Mesodermal cell (in vitro differentiated cells): ENCODE results near the gene FOXL1.
A peak's percentile ranks its signal among the peaks of the same experiment; 100 is the strongest.

Source experiments
- H3K27ac ChIP-seq: 2 replicates; pipeline ENCODE4 v1.7.0; 2013; ENCODE audit warnings: mild to moderate bottlenecking, low read depth, low read length, moderate library complexity; ENCODE audit not compliant: severe bottlenecking
- H3K36me3 ChIP-seq: 2 replicates; pipeline ENCODE4 v1.7.1; 2013; ENCODE audit warnings: mild to moderate bottlenecking, low read length, moderate library complexity; ENCODE audit not compliant: control insufficient read depth, insufficient read depth
- H3K4me1 ChIP-seq: one replicate; pipeline ENCODE4 v1.7.1; 2013; ENCODE audit warnings: mild to moderate bottlenecking, low read length; ENCODE audit not compliant: insufficient read depth, control insufficient read depth, poor library complexity, severe bottlenecking
- H3K4me3 ChIP-seq: 2 replicates; pipeline ENCODE4 v1.7.0; 2013; ENCODE audit warnings: low read length, control low read depth, mild to moderate bottlenecking; ENCODE audit not compliant: insufficient read depth, poor library complexity, severe bottlenecking; ENCODE audit errors: extremely low read depth
- H3K9me3 ChIP-seq: 2 replicates; pipeline ENCODE4 v1.7.1; 2013; ENCODE audit warnings: mild to moderate bottlenecking, low read length, moderate library complexity; ENCODE audit not compliant: control insufficient read depth
- WGBS, 2 experiments: methylation state at CpG; one replicate each; pipeline ENCODE4 v1.1.5; 2013; ENCODE audit warnings: missing lambda C conversion rate in 2 of 2; ENCODE audit not compliant: insufficient coverage in 2 of 2; 5-methylcytosine and 5-hydroxymethylcytosine counted together

Gene FOXL1

DNA sequence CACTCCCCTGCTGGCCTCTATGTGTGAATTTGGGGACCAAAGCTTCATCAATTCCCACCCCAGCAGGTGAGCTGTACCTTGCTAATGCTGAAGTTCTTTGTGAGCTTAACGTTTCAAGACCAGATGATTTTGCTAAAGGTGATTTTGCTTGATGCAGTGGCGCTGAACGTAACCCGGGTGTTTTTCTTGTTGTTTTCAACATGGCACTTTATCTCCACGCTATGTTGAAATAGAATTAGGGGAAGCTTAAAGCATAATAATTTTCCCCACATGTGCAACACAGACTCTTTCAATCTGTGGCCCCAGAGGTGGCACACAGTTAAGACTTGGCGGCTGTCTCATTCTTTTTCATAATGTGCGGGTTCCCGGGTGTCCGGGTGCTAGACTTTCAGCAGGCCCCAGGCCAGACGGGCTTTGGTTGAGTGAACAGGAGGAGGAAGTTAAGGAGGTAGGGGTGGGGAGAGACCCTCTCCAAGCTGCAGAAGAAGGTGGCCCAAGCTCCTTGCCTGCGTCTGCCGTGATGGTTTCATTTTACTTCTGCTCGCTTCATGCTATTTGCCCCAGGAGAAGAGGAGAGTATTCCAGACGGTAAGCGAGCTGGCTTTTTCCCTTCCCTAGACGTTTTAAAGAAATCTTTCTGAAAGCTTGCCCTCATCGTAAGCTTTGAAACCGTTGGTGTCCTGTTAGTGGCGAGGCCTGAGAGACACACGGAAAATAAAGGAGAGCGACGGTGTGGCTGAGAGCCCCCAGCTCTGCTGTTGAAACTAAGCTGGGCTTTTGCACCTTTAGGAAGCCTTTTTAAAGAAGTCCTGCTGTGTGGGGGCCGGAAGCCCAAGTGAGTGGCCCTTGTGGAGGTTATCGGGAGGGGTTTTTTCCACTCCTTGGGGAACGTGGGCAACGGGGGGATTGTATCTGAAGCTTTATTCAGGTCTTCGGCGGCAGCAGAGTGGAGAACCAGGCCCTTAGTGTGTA lies 7.5 kb upstream of the FOXL1 start:
- H3K27ac ChIP-seq = no peak overlapping the region
- H3K4me1 ChIP-seq = peaks cover 28% of the 10 kb centered on the region
- WGBS, 2 experiments = 32 to 33% methylated on average over 18 to 19 of the region's 28 CpGs
- H3K4me3 ChIP-seq = peak overlapping the region; percentile 79
- peaks cover 23% of the 10 kb centered on the region for H3K36me3 ChIP-seq
- H3K9me3 ChIP-seq = no peaks in the 10 kb centered on the region

DNA sequence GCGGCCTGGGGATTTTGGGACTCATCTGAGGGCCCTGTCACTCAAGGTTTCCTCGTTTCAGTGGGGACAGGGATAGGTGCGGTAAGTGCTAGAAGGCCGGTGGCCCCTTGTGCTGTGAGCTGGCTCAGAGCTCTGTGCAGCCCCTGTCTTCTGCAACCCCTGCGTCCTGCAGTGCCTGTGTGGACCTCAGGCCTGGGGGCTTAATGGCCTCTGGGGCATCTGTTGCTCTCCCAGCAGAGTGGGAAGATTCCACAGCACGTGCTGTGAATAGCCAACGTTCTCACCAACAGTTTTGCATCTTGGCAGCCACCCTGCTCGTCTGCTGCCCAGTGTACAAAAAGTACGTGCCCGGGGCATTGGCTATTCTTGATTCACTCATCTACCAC lies 6.8 kb upstream of the FOXL1 start:
- Histone ChIP-seq H3K36me3 (peaks cover 23% of the 10 kb centered on the region), H3K9me3 (no peaks in the 10 kb centered on the region), H3K27ac (no peak overlapping the region), H3K4me1 (peaks cover 29% of the 10 kb centered on the region), H3K4me3 (peak overlapping the region; percentile 79)
- 56 to 62% methylated on average over 9 to 10 of the region's 10 CpGs for WGBS, 2 experiments

DNA sequence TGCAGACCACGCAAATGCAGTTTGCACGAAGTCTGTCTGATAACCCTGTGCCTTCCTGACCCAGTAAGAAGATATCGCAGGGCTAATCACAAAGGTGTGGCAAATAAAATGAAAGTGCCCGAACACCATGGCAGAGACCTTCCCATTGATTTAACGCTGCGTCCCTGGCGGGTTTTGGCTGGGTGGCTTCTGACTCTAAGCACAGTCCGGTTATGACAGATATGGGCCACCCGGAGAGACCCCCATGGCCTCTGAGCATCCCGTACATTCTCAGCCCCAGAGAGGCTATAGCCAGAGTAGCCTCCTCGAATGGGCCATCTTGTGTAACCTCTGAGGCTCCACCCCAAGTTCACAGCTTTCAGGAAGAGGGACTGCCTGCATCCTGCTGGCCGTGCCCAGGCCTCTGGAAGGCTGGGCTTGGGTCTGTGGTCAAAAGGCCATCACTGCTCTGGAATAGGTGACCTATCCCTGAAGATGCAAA lies 6.3 kb upstream of the FOXL1 start:
- H3K27ac ChIP-seq = no peak overlapping the region
- WGBS, 2 experiments = 84 to 88% methylated on average over 12 of the region's 12 CpGs
- H3K4me1 ChIP-seq = peaks cover 32% of the 10 kb centered on the region
- H3K36me3 ChIP-seq = peaks cover 23% of the 10 kb centered on the region
- H3K9me3 ChIP-seq = no peaks in the 10 kb centered on the region
- H3K4me3 ChIP-seq = no peak overlapping the region

DNA sequence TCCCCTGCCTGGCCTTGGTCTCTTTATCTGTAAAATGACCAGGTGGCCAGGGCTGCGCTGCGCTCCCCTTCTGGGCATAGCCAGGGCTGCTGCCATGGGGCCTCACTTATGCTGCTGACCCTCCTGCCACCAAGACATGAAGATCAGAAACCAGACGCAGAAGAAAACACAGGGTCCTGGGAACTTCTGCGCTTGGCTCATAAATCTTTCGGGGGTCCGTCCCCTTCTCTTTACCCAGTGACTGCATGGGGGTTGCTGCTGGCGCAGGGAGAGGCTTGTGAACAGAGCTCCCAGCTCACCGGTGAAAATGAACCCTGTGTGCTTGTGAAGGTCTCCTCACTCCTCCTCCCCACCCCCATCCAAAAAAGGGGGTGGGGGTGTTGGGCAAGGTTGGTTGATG lies 5.7 kb upstream of the FOXL1 start:
- no peak overlapping the region for H3K4me3 ChIP-seq
- 80 to 95% methylated on average over 5 to 6 of the region's 8 CpGs for WGBS, 2 experiments
- H3K36me3 ChIP-seq = peaks cover 23% of the 10 kb centered on the region
- no peaks in the 10 kb centered on the region for H3K9me3 ChIP-seq
- H3K27ac ChIP-seq = no peak overlapping the region
- peaks cover 37% of the 10 kb centered on the region for H3K4me1 ChIP-seq

DNA sequence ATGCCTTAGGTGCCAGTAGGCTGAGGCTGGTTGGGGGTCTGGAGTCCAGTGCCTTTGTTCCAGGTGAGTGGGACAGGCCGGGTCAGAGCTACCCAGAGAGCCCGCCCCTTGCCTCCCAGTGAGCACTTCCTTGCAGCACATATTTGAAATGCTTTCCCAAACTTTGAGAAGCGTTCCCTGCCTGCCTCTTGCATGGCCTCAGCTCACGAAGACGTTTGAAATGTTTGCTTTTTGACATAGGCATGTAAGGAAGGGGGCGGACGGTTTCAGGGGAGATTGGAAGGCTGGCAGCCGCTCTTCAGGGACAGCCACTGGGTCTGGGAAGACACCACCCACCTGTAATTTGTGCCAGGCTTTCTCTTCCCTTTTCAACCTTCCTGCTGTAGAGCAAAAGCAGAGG lies 5.1 kb upstream of the FOXL1 start:
- Histone ChIP-seq H3K9me3 (no peaks in the 10 kb centered on the region), H3K4me1 (peaks cover 44% of the 10 kb centered on the region), H3K4me3 (no peak overlapping the region), H3K27ac (no peak overlapping the region), H3K36me3 (peaks cover 23% of the 10 kb centered on the region)
- 29% methylated on average over 7 of the region's 8 CpGs for WGBS, 2 experiments

GRCh38 chr16:86573646-86574508 lies 4.5 kb upstream of the FOXL1 start:
- Histone ChIP-seq H3K4me3 (no peak overlapping the region), H3K9me3 (no peaks in the 10 kb centered on the region), H3K36me3 (peaks cover 23% of the 10 kb centered on the region), H3K27ac (no peak overlapping the region), H3K4me1 (peaks cover 49% of the 10 kb centered on the region)
- 78 to 90% methylated on average over 12 of the region's 13 CpGs for WGBS, 2 experiments

- no peak overlapping the region for H3K27ac ChIP-seq
- WGBS, 2 experiments = 90 to 93% methylated on average over 3 to 4 of the region's 4 CpGs
- H3K4me1 ChIP-seq = peaks cover 54% of the 10 kb centered on the region
- no peaks in the 10 kb centered on the region for H3K9me3 ChIP-seq
- H3K4me3 ChIP-seq = no peak overlapping the region
- peaks cover 23% of the 10 kb centered on the region for H3K36me3 ChIP-seq
Measured at GRCh38 chr16:86574646-86575045, 3.7 kb upstream of the FOXL1 start.

GRCh38 chr16:86575095-86575685 lies 3.2 kb upstream of the FOXL1 start:
- Histone ChIP-seq H3K36me3 (peaks cover 23% of the 10 kb centered on the region), H3K4me1 (peaks cover 59% of the 10 kb centered on the region), H3K27ac (peak overlapping the region; percentile 29), H3K9me3 (no peaks in the 10 kb centered on the region), H3K4me3 (no peak overlapping the region)
- WGBS, 2 experiments = 59 to 69% methylated on average over 10 to 15 of the region's 17 CpGs

DNA sequence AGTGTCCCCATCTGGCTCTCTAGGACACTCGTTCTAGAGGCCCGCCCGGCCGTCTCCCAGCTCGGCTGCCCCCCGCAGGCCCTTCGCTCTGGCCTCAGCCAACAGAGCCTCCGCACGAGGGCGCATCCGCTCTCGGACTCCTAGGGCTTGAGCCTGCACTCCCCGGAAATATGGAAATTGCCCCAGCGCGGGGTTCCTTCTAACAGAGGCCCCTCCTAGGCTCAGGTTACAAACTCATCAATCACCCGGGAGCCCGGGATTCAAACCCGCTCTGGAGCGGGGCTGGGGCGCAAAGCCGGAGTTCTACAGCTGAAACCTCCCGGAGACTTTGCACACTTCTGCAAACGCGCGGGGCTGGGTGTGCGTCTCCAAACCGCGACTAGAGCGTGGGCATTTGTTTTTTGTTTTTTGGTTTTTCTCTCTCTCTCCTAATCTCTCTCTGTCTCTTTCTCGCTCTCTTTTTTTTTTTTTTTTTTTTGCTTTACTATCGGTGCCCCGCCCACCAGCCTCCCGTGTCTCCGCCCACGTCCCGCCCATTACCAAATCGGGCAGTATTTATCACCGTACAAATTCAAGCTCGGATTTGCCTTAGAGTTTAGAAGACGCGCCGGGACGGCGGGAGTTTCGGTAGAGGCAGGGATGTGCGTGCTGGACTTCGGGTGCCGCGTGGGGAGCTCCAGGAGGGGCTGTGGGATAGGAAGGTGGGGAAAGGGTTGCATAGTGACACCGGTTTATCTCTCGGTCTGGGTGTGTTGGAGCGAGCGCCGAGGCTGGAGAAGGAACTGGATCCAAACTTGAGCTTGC lies 2.4 kb upstream of the FOXL1 start:
- Histone ChIP-seq H3K4me1 (peaks cover 61% of the 10 kb centered on the region), H3K27ac (peak overlapping the region; percentile 33), H3K4me3 (peak overlapping the region; percentile 58), H3K9me3 (no peaks in the 10 kb centered on the region), H3K36me3 (peaks cover 17% of the 10 kb centered on the region)
- WGBS, 2 experiments = 1% methylated on average over 37 to 38 of the region's 54 CpGs
